ENCODE measurements around the gene CERS4. TPM values are rescaled to one million over a fixed set of nuclear protein-coding genes. Genes with fewer than 3 reads are reported as not detected.

CERS4 gene
- total RNA-seq, 1 donor from 2014 or later = 29.1 TPM

- Mint-ChIP-seq H3K4me1 (ENCODE audit: low read depth) (peaks cover 3% of the 10 kb centered on the region), H3K27me3 (ENCODE audit: low read depth) (no peaks in the 10 kb centered on the region), H3K4me3 (ENCODE audit: low read depth) (no peak overlapping the region), H3K27ac (no peak overlapping the region), H3K36me3 (ENCODE audit: low read depth) (peaks cover 18% of the 10 kb centered on the region), H3K9me3 (no peaks in the 10 kb centered on the region)
- intact Hi-C loops (cut with micrococcal nuclease) = loop anchor here (1.0 to 10.0 kb wide), 2 partner anchors 95 to 308 kb away; partner anchors contain the start of gene TIMM44
- DNase-seq (ENCODE audit: low spot score) = peak; percentile 73
Observed at GRCh38 chr19:8252922-8253589, 43.9 kb downstream of the CERS4 start.

- Mint-ChIP-seq H3K4me1 (ENCODE audit: low read depth) (peaks cover 3% of the 10 kb centered on the region), H3K36me3 (ENCODE audit: low read depth) (peaks cover 16% of the 10 kb centered on the region), H3K27me3 (ENCODE audit: low read depth) (no peaks in the 10 kb centered on the region), H3K4me3 (ENCODE audit: low read depth) (no peak overlapping the region), H3K27ac (no peak overlapping the region), H3K9me3 (no peaks in the 10 kb centered on the region)
- intact Hi-C loops (cut with micrococcal nuclease) = loop anchor here (1.0 to 10.0 kb wide), 2 partner anchors 95 to 309 kb away; partner anchors contain the start of gene TIMM44
- DNase-seq (ENCODE audit: low spot score) = no peak
Observed at GRCh38 chr19:8253678-8254077, 44.5 kb downstream of the CERS4 start.

GRCh38 chr19:8254286-8255001 is 45.3 kb downstream of the CERS4 start:
- Mint-ChIP-seq H3K9me3 (no peaks in the 10 kb centered on the region), H3K36me3 (ENCODE audit: low read depth) (peaks cover 19% of the 10 kb centered on the region), H3K4me3 (ENCODE audit: low read depth) (no peak overlapping the region), H3K4me1 (ENCODE audit: low read depth) (peaks cover 3% of the 10 kb centered on the region), H3K27me3 (ENCODE audit: low read depth) (no peaks in the 10 kb centered on the region), H3K27ac (no peak overlapping the region)
- no peak for DNase-seq (ENCODE audit: low spot score)
- intact Hi-C loops (cut with micrococcal nuclease) = loop anchor here (10.0 kb wide), 1 partner anchor 310 kb away; the partner anchor contains the start of gene TIMM44

- peaks cover 3% of the 10 kb centered on the region for H3K4me1 Mint-ChIP-seq (ENCODE audit: low read depth)
- intact Hi-C loops (cut with micrococcal nuclease) = loop anchor here (10.0 kb wide), 1 partner anchor 311 kb away; the partner anchor contains the start of gene TIMM44
Observed at GRCh38 chr19:8255426-8256125, 46.4 kb downstream of the CERS4 start.

GRCh38 chr19:8256276-8257051 is 47.3 kb downstream of the CERS4 start:
- Mint-ChIP-seq H3K36me3 (ENCODE audit: low read depth) (peaks cover 22% of the 10 kb centered on the region), H3K27me3 (ENCODE audit: low read depth) (no peaks in the 10 kb centered on the region), H3K4me3 (ENCODE audit: low read depth) (no peak overlapping the region), H3K27ac (no peak overlapping the region), H3K9me3 (no peaks in the 10 kb centered on the region), H3K4me1 (ENCODE audit: low read depth) (peaks cover 3% of the 10 kb centered on the region)
- intact Hi-C loops (cut with micrococcal nuclease) = loop anchor here (10.0 kb wide), 1 partner anchor 312 kb away; the partner anchor contains the start of gene TIMM44
- DNase-seq (ENCODE audit: low spot score) = no peak

More at GRCh38 chr19:8255426-8256125, 46.4 kb downstream of the CERS4 start:
- H3K4me3 Mint-ChIP-seq (ENCODE audit: low read depth) = no peak overlapping the region
- H3K27me3 Mint-ChIP-seq (ENCODE audit: low read depth) = no peaks in the 10 kb centered on the region
- H3K9me3 Mint-ChIP-seq = no peaks in the 10 kb centered on the region
- DNase-seq (ENCODE audit: low spot score) = no peak
- H3K36me3 Mint-ChIP-seq (ENCODE audit: low read depth) = peaks cover 22% of the 10 kb centered on the region
- no peak overlapping the region for H3K27ac Mint-ChIP-seq

- no peaks in the 10 kb centered on the region for H3K9me3 Mint-ChIP-seq
Observed at GRCh38 chr19:8257052-8257443, 47.9 kb downstream of the CERS4 start.

GRCh38 chr19:8259142-8259921 is 50.2 kb downstream of the CERS4 start:
- Mint-ChIP-seq H3K36me3 (ENCODE audit: low read depth) (peaks cover 19% of the 10 kb centered on the region), H3K4me3 (ENCODE audit: low read depth) (no peak overlapping the region), H3K27ac (peak overlapping the region; percentile 30), H3K27me3 (ENCODE audit: low read depth) (no peaks in the 10 kb centered on the region), H3K4me1 (ENCODE audit: low read depth) (peaks cover 1% of the 10 kb centered on the region), H3K9me3 (no peaks in the 10 kb centered on the region)
- DNase-seq (ENCODE audit: low spot score) = no peak
- intact Hi-C loops (cut with micrococcal nuclease) = loop anchor here (10.0 kb wide), 1 partner anchor 315 kb away; the partner anchor contains the start of gene TIMM44

More at GRCh38 chr19:8257052-8257443, 47.9 kb downstream of the CERS4 start:
- Mint-ChIP-seq H3K27me3 (ENCODE audit: low read depth) (no peaks in the 10 kb centered on the region), H3K36me3 (ENCODE audit: low read depth) (peaks cover 22% of the 10 kb centered on the region), H3K4me1 (ENCODE audit: low read depth) (peaks cover 3% of the 10 kb centered on the region), H3K27ac (no peak overlapping the region), H3K4me3 (ENCODE audit: low read depth) (no peak overlapping the region)
- no peak for DNase-seq (ENCODE audit: low spot score)
- intact Hi-C loops (cut with micrococcal nuclease) = loop anchor here (10.0 kb wide), 1 partner anchor 312 kb away; the partner anchor contains the start of gene TIMM44

- H3K27ac Mint-ChIP-seq = no peak overlapping the region
- H3K4me3 Mint-ChIP-seq (ENCODE audit: low read depth) = no peak overlapping the region
- no peaks in the 10 kb centered on the region for H3K27me3 Mint-ChIP-seq (ENCODE audit: low read depth)
- H3K36me3 Mint-ChIP-seq (ENCODE audit: low read depth) = peaks cover 19% of the 10 kb centered on the region
- no peaks in the 10 kb centered on the region for H3K9me3 Mint-ChIP-seq
- intact Hi-C loops (cut with micrococcal nuclease) = loop anchor here (10.0 kb wide), 1 partner anchor 315 kb away; the partner anchor contains the start of gene TIMM44
- peaks cover 1% of the 10 kb centered on the region for H3K4me1 Mint-ChIP-seq (ENCODE audit: low read depth)
- no peak for DNase-seq (ENCODE audit: low spot score)
Observed at GRCh38 chr19:8259922-8260247, 50.7 kb downstream of the CERS4 start.

GRCh38 chr19:8261347-8261746 is 52.2 kb downstream of the CERS4 start:
- no peak overlapping the region for H3K27ac Mint-ChIP-seq
- no peak for DNase-seq (ENCODE audit: low spot score)
- H3K36me3 Mint-ChIP-seq (ENCODE audit: low read depth) = peaks cover 15% of the 10 kb centered on the region
- H3K9me3 Mint-ChIP-seq = no peaks in the 10 kb centered on the region
- intact Hi-C loops (cut with micrococcal nuclease) = no loop called here
- no peak overlapping the region for H3K4me3 Mint-ChIP-seq (ENCODE audit: low read depth)
- peaks cover 4% of the 10 kb centered on the region for H3K4me1 Mint-ChIP-seq (ENCODE audit: low read depth)
- no peaks in the 10 kb centered on the region for H3K27me3 Mint-ChIP-seq (ENCODE audit: low read depth)

GRCh38 chr19:8261881-8262280 is 52.7 kb downstream of the CERS4 start:
- intact Hi-C loops (cut with micrococcal nuclease) = no loop called here
- H3K9me3 Mint-ChIP-seq = no peaks in the 10 kb centered on the region
- H3K27me3 Mint-ChIP-seq (ENCODE audit: low read depth) = no peaks in the 10 kb centered on the region
- H3K27ac Mint-ChIP-seq = no peak overlapping the region
- no peak for DNase-seq (ENCODE audit: low spot score)
- peaks cover 15% of the 10 kb centered on the region for H3K36me3 Mint-ChIP-seq (ENCODE audit: low read depth)
- peaks cover 4% of the 10 kb centered on the region for H3K4me1 Mint-ChIP-seq (ENCODE audit: low read depth)
- no peak overlapping the region for H3K4me3 Mint-ChIP-seq (ENCODE audit: low read depth)

- intact Hi-C loops (cut with micrococcal nuclease) = no loop called here
- H3K27ac Mint-ChIP-seq = no peak overlapping the region
- DNase-seq (ENCODE audit: low spot score) = no peak
- H3K27me3 Mint-ChIP-seq (ENCODE audit: low read depth) = no peaks in the 10 kb centered on the region
- peaks cover 3% of the 10 kb centered on the region for H3K4me1 Mint-ChIP-seq (ENCODE audit: low read depth)
- no peaks in the 10 kb centered on the region for H3K9me3 Mint-ChIP-seq
- H3K36me3 Mint-ChIP-seq (ENCODE audit: low read depth) = peaks cover 15% of the 10 kb centered on the region
- no peak overlapping the region for H3K4me3 Mint-ChIP-seq (ENCODE audit: low read depth)
Observed at GRCh38 chr19:8262431-8262830, 53.3 kb downstream of the CERS4 start.
